Stomach (tissue), 4 donors: Measurements from ENCODE around the gene ADD3.

Source experiments
- EP300 ChIP-seq: sonication (generic); formaldehyde crosslinking; IDR thresholded peaks from one replicate; pipeline ENCODE4 v1.6.1; 2017; ENCODE audit warnings: antibody characterized with exemption
- POLR2A ChIP-seq, 4 donors: fragments of 450-650 bp; IDR thresholded peaks; one replicate each; pipeline ENCODE4 v1.6.1; 2016; ENCODE audit warnings: antibody characterized with exemption in 4 of 4, control low read depth in 2 of 4, mild to moderate bottlenecking in 1 of 4, moderate library complexity in 1 of 4
- POLR2AphosphoS5 ChIP-seq, 3 donors: sonication (generic); formaldehyde crosslinking; IDR thresholded peaks; one replicate each; pipeline ENCODE4 v1.6.1; 2016; ENCODE audit warnings: antibody characterized with exemption in 3 of 3

DNA sequence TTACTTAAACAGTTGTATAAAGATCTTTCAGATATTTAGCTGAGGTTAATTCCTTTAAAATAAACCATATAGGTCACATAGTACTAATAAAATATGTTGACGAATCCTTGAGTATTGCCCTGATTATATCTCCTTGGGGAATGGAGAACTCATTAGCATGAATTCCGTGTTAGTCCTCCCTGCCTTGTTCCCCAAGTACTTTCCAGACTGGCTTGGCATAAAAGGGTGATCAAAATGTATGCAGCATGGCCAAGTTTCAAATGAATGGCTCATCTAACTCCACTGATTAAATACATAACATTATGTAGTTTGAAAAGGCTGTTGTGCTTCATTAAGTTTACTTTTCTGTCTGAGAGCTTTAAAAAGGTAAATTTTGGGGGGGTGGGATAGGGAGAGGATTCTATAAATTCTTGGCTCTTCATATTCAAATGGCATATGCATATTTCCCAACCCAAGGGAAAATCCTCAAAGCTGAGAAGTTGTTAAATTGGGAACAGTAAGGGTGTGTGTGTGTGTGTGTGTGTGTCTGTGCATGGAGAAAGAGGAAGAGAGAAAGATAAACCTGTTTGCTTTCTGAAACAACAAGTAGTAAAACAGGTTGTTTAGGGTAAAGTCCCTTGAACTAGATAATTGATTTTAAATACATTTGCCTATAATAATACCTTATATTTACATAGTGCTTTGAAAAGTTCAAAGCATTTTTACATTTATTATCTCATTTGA lies 4.8 kb upstream of the ADD3 start:
- TF ChIP-seq EP300 (no peak), POLR2AphosphoS5 (IDR thresholded peaks at IDR 0.05) (no peak), POLR2A (IDR thresholded peaks at IDR 0.05) (no peak)
